Mesenteric fat pad (tissue), 1 donor: ENCODE results near the gene OLFM3. TPM values are rescaled to one million over a fixed set of nuclear protein-coding genes. Genes with fewer than 3 reads are reported as not detected.

ENCODE experiments used
- DNase-seq: peaks from one replicate; pipeline ENCODE4 v3.0.0-alpha.2; 2020; ENCODE audit warnings: low spot score
- total RNA-seq: library from RNA; stranded (reverse); fragmentation: NEBNext Ultra II Directional; extraction: Animal tissue kit (Norgen Biotek cat#: 25700); gene quantifications from one replicate; pipeline ENCODE4 v1.2.1, GENCODE V29; 2021
- donor health status: DM: yes; HTN: yes; CAD: no.

OLFM3 gene
- total RNA-seq, 1 donor from 2014 or later = not detected

DNA sequence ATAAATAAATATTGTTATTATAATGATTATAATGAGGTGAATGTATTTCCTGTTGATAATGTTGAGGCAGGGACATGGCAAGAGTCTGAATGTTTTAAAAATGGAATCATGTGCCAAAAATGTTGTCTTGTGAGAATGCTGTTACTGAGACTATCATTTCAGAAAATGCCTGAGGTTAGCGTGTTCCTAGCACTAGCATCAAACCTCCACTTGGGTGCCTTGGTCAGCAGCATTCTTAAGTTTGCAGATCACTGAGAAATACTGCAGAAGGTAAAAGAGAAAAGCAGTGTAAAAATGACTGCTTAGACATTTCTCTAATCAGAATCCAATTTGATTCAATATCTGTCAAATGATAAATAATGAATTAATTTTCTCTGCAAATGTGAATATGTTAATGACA, 50.8 kb downstream of the OLFM3 start:
- no peak for DNase-seq

GRCh38 chr1:101943237-101943636, 53.5 kb downstream of the OLFM3 start:
- no peak for DNase-seq

GRCh38 chr1:101942516-101943193, 54.1 kb downstream of the OLFM3 start:
- DNase-seq = no peak

DNA sequence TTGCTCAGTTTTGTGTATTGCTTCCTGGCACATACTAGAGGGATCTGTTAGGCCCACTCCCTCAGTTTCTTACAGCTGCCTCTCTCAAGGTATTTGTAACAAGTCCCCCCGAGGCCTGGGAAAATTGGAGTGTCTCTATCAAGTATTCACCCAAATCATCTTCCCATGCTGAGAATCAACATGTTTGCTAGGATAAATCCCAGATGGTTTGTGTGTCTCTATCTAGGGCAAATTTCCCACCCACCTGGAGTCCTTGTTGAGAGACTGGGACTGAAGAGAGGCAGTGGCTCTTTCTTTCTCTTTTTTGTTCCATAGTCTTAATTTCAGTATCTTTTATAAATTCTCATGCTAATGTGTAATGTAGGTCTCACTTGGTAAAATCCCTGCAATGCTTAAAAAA, 58.0 kb downstream of the OLFM3 start:
- DNase-seq = no peak

DNA sequence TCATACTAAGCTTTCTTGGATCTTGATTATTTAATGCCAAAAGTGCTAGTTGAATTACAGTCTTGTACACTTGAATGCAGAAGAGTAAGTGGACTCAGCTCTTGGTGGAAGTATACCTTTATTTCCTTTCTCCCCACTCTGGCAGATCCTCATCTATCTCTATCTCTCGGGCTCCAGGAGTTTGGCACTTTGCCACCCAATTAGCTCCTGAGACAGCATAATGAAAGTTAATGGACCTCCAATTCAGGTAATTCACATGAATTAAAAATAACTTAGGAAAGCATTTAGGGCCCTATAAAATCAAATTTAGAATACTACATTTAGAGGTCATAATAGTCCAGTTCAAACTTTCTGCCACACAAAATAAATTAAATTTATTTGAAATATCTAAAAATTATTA, 67.4 kb downstream of the OLFM3 start:
- DNase-seq = no peak

DNA sequence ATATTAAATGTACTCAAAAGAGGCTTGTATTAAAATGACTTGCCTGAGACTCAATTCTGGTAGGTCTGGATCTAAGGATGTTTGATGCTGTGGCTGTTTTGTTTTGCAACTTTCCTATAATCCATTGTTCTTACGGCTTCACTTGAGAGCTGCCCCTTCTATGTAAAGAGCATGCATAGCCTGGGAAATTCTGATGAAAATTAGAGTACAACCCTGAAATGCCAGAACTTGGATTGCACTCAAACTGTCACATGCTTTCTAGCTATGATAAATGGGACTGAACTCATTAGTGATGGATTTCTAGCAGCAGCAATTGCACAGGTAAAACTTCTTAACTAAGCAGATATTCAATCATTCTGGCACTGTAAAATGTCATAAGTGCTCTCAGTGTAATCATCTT, 67.9 kb downstream of the OLFM3 start:
- no peak for DNase-seq

DNA sequence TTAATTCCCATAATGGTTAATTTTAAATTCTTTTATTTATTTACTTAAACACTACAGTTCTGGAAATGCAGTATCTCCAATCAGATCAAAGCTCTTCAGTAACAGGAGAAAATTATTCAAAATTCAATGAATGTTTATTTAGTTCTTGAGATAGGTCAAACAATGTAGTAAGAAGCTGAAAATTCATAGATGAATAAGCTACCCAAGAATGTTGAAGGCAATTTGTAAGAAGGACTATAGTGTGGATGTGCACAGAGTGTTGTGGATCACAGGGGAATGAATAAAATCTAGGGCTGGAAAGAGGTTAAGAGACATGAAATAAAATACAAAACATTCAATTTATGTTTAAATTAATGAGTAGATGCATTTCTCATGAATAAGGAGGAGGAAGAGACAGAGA, 72.0 kb downstream of the OLFM3 start:
- no peak for DNase-seq

DNA sequence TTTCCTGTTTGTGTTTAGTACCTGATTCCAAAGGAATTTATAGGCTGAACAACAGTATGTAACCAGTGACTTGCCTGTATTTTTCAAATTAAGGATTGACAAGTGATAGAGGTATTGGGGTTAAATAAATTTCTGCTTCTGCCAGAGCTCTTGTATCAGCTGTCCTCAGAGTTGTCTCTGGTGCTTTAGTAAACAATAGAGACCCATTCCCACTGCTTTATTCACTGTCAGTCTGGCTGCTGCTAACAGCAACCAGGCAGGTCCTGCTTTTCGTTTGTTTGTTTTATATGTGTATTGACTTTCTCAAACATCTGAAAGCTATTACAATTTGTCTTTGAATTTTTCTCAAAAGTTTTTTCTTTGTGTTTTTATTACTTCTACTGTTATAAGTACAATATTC, 76.1 kb downstream of the OLFM3 start:
- DNase-seq = no peak

GRCh38 chr1:101918277-101918676, 78.4 kb downstream of the OLFM3 start:
- DNase-seq = no peak

DNA sequence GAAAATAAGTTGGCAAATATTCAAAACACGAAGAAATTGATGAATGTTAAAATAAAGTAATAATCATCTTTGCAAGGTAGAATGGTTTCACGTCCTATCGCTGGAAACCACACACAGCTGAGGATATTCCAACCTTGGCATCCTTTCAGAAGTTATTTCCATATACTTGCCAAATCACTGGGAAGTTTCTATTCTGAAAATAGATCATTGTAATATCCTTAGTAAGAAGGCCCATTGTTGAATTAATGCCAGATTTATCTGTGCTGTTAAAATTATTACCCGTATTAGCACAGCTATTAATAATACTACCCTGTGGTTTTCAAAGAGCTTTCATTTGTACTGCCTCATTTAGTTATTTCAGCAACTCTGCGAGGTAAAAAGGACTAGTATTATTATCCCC, 81.1 kb downstream of the OLFM3 start:
- no peak for DNase-seq

DNA sequence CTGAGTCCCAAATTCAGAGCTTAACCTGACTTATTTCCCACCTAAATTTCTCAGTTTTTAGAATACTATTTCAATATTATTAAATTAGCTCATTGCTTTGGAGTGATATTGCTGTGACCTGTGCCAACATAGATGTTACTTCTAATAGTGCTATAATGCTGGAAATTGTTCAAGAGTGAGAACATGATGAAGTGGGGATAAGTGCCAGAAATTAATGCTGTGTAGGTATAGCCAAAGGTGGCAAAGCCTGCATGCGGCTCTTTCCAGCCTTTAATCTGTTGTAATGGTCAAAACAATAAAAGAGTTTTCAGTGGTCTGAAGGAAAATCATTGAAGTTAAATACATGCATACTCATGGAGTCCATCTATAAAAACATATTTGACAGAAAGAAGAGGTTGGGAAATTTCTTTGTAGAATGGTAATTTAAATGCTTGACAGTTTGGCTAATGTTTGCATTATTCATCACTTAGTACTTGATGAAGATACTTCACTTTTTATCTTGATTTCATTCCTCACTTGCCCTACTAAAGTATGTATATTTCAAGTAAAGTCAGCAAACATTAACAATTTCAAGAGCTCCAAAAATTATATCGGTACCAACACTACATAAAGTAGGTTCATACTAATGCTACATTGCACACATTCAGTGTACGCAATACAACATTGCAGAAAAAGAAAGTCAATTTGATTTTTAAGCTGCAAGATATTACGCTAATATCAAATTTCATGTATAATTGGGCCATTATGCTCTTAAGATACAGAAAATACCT, 82.1 kb downstream of the OLFM3 start:
- no peak for DNase-seq

DNA sequence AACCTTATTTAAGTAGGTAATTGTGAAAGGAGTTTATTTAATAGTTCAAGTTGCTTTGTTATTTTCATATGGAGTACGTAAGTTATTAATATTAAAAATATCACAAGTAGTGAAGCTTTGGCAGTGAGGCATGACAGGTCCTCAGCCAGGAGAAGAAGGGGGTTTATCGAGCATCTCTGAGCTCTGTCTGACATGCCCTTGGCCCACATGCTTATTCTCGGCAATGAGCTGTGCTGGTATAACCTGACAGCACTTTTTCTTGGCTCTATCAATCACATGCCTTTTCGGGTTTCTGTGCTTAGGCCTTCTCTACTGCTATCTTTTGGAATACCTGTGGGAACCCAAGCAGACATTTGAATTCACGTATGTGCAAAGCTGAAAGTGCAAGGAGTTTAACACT, 84.8 kb downstream of the OLFM3 start:
- no peak for DNase-seq

- no peak for DNase-seq
Observed at GRCh38 chr1:101908980-101909379, 87.7 kb downstream of the OLFM3 start.

DNA sequence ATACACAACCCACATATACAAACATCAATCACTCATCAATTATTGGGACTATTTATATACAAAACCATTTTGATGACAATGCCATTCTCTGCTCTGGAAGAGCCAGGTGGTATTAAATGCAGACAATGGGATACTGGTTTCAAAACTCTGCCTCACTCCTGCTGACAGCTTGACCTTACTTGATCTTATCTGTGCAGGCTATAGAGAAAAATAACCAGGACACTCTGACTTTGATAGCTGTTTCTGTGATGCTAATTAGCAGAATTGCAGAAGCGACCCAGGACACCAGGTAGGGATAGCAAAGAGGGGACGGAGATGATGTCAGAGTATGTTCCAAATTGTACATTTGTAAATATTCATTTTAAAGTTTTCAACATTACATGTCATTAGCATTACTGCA, 89.5 kb downstream of the OLFM3 start:
- no peak for DNase-seq

- no peak for DNase-seq
Observed at GRCh38 chr1:101905283-101905835, 91.4 kb downstream of the OLFM3 start.

- no peak for DNase-seq
Observed at GRCh38 chr1:101902199-101902598, 94.5 kb downstream of the OLFM3 start.

DNA sequence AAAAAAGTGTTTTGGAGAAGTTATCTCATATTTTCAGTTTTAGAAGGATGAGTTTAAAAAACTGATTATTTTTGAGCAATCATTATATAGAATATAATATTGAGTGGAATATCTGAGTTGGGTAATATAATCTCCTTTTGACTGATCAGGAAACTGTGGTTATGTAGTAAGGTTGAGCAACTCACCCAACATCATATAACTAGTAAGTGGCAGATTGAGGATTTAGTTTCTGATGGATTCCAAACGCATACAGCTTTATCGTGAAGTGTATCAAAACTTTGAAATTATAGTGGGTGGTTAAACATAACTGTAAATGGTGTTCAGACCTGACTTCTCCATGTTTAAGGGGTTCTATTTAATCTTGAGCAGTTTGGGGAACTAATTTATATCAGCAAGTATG, 98.6 kb downstream of the OLFM3 start:
- DNase-seq = no peak

GRCh38 chr1:101884621-101885020, 112.1 kb downstream of the OLFM3 start:
- no peak for DNase-seq

DNA sequence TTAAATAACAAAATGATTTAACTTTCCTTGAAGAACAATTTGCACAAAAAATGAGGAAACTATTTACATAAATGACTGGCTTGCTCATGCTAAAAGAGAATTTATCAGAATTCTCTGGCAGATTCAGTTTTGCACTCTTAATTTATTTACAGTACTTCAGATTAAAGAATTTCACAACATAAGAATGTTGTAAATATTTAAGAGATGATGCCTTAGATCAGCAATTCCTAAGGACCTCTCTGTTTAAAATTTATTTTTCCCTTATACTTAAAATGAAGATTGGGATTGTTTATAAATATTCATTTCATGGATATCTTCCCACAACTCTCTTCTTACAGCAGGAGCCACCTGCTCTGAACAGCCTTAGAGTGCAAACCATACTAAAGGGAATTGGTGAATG, 120.8 kb downstream of the OLFM3 start:
- DNase-seq = no peak

GRCh38 chr1:101873672-101874071, 123.1 kb downstream of the OLFM3 start:
- no peak for DNase-seq

- no peak for DNase-seq
Observed at GRCh38 chr1:101859941-101860340, 136.8 kb downstream of the OLFM3 start.

DNA sequence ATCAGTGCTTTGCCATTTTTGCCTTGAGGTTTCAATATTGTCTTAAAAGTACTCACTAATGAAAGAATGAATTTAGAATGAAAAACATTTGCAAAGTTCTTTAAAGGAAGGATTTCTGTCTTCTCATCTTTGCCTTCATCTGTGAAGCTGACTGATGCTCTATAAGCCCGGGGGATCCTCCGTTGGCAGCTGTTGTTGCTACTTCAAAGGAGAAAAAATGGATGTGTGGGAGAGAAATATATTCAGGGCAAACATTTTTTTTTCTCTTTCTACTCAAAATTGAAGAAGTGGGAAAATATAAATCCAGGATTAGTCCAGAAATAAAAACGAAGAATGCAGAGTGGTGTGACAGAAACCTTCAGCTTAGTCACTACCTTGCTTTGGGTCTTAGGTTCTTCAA, 142.5 kb downstream of the OLFM3 start:
- no peak for DNase-seq

DNA sequence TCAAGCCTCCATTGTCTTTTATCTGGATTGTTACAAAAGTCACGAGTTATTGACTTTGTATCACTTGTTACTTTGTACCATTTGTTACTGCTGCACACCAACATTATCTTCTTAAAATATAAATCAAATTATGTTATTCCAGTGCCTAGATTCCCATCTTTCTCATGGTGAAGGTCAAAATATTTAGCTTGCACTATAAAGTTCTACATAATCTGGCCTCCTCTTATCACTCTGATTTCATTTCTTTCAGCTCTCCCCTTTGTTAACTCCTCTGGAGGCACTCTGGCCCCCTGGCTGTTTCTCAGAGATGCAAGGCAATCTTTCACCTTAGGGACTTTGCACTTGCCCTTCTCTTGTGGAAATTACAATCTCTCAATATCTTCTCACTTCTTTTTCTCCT, 143.8 kb downstream of the OLFM3 start:
- no peak for DNase-seq
